OCI-LY3 (cell line): ENCODE results near the gene CTNNBL1.

Experiments used
- EZH2phosphoT487 ChIP-seq: fragments of 200-600 bp; shearing (Covaris generic); IDR thresholded peaks from 2 replicates; pipeline ENCODE4 v1.6.1; 2018; ENCODE audit warnings: antibody characterized with exemption, mixed run types, low read depth
- TF ChIP-seq, protein P1 (sequence below): fragments of 200-600, 300-600 bp; sonication (generic); IDR thresholded peaks from 2 replicates; pipeline ENCODE4 v1.5.1; 2014; ENCODE audit warnings: antibody characterized with exemption, low read length, low read depth

DNA sequence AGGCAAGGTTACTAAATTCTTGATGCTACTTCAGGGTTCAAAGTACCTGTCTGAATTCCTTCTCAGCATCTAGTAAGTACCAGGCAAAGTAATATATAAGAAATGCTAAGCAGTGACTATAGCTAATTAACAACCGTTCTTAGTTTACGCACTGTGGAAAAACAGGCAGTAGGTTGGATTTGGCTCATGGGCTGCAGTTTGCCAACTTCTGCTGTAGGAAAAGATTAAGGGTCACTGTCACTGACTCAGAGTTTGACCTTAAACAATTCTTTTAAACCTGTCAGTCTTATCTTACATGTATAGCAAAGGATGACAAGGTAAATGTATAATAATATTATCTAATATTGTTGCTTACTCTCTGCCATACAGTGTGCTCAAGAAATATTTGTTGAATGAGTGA, 42.3 kb downstream of the CTNNBL1 start:
- TF ChIP-seq, protein P1, sequence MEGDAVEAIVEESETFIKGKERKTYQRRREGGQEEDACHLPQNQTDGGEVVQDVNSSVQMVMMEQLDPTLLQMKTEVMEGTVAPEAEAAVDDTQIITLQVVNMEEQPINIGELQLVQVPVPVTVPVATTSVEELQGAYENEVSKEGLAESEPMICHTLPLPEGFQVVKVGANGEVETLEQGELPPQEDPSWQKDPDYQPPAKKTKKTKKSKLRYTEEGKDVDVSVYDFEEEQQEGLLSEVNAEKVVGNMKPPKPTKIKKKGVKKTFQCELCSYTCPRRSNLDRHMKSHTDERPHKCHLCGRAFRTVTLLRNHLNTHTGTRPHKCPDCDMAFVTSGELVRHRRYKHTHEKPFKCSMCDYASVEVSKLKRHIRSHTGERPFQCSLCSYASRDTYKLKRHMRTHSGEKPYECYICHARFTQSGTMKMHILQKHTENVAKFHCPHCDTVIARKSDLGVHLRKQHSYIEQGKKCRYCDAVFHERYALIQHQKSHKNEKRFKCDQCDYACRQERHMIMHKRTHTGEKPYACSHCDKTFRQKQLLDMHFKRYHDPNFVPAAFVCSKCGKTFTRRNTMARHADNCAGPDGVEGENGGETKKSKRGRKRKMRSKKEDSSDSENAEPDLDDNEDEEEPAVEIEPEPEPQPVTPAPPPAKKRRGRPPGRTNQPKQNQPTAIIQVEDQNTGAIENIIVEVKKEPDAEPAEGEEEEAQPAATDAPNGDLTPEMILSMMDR, result no peak
- TF ChIP-seq EZH2phosphoT487, result no peak
